VCaP (cell line): ENCODE data around the gene CCDC102B.
"Not testable (repeated sequence)": the region's sequence is repeated elsewhere in the genome, so short reads cannot be mapped to it uniquely, and the experiment has no call there.

Experiments
- H3K27ac ChIP-seq: fragments of 450-650 bp; 2 replicates; pipeline ENCODE4 v1.5.1; 2017
- TF ChIP-seq, protein P1 (sequence below): fragments of 450-650 bp; conservative IDR thresholded peaks from 2 replicates; pipeline ENCODE4 v1.5.1; 2017; ENCODE audit warnings: mild to moderate bottlenecking, moderate library complexity

The CCDC102B gene

DNA sequence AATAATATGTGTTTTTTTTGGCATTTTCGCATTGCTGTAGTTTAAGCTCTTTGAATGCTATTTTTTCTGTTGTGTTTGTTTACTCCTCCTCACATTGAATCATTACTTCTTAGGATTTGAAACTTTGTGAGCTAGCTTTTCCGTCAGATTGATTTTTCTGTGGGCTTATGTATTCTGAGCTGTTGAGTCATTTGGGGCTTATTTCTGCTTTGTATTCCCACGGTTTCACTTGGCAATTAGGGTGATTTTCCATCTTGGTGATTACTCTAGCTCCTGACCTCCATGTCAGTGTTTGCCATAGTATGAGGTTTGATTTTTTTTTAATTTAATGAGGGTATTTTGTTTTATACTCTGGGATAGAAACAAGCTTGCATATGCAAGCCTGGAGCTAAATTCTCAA is 200.0 kb downstream of the CCDC102B start:
- no peak overlapping the region for H3K27ac ChIP-seq
- TF ChIP-seq, protein P1, sequence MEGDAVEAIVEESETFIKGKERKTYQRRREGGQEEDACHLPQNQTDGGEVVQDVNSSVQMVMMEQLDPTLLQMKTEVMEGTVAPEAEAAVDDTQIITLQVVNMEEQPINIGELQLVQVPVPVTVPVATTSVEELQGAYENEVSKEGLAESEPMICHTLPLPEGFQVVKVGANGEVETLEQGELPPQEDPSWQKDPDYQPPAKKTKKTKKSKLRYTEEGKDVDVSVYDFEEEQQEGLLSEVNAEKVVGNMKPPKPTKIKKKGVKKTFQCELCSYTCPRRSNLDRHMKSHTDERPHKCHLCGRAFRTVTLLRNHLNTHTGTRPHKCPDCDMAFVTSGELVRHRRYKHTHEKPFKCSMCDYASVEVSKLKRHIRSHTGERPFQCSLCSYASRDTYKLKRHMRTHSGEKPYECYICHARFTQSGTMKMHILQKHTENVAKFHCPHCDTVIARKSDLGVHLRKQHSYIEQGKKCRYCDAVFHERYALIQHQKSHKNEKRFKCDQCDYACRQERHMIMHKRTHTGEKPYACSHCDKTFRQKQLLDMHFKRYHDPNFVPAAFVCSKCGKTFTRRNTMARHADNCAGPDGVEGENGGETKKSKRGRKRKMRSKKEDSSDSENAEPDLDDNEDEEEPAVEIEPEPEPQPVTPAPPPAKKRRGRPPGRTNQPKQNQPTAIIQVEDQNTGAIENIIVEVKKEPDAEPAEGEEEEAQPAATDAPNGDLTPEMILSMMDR: no peak

DNA sequence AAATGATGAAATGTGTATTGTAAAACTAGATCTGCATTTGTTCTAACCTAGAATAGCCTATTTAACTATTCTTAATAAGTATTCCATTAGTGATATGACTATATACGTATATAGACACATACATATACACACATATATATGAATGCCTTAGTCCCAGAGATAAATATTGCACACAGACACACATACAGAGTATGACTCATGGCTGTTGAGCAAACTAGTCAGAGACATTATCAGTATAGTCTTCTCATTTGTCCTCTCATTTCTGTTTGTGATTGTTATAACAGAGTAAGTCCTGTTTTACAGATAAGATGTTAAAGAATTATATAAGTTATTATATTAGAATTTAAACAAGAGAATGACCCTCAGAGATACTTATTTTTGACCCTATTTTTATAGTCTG is 202.5 kb downstream of the CCDC102B start:
- no peak overlapping the region for H3K27ac ChIP-seq
- TF ChIP-seq, protein P1: no peak

DNA sequence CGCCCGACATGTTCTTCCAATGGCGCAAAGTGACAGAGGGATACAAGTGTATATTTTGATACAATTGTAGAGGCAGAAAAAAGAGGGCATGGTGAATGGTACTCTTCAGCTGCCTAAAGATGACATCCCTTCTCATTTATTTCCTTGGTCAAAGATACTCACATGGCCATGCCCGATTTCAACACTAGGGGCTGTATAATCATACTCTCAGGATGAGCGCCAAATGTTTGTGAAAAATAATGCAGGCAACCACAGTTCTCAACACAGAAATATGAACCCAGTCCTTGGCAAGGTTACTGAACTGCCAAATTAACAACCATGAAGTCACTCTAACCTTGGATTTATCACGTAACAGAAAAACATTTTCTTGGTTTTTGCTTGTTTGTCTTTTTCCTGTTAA is 204.4 kb downstream of the CCDC102B start:
- H3K27ac ChIP-seq: no peak overlapping the region
- TF ChIP-seq, protein P1: no peak; the same call in 1 of the 2 replicates

DNA sequence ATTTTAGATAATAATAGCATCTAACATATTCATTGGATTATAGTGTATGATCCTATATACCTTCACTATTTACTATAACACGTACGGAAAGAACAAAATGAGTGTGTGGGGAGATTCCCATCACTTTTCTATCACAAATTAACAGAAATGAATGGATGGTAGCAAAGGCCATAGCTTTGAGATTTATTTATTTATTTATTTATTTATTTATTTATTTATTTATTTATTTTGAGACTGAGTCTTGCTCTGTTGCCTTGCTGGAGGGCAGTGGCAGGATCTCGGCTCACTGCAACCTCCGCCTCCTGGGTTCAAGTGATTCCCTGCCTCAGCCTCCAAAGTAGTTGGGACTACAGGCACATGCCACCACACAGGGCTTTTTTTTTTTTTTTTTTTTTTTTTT is 208.3 kb downstream of the CCDC102B start:
- not testable (repeated sequence) for H3K27ac ChIP-seq

DNA sequence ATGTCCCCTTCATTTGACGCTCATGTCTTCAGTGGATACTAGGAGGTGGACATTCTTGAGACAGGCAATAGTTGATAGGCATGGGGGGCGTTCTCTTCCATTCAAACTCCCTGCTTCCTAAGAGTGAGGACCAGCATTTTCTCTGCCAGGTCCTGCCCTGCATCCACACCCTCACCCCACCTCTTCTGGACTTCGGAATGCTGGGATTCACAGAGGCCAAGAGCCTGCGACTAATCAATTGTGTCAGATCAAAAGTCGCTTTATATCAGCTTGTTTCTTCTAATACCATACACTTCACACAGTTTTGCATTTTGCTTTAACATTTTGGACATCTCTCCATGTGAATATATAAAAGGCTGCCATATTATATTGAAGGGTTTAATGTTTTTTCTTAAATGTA is 210.7 kb downstream of the CCDC102B start:
- H3K27ac ChIP-seq: no peak overlapping the region
- TF ChIP-seq, protein P1: no peak

DNA sequence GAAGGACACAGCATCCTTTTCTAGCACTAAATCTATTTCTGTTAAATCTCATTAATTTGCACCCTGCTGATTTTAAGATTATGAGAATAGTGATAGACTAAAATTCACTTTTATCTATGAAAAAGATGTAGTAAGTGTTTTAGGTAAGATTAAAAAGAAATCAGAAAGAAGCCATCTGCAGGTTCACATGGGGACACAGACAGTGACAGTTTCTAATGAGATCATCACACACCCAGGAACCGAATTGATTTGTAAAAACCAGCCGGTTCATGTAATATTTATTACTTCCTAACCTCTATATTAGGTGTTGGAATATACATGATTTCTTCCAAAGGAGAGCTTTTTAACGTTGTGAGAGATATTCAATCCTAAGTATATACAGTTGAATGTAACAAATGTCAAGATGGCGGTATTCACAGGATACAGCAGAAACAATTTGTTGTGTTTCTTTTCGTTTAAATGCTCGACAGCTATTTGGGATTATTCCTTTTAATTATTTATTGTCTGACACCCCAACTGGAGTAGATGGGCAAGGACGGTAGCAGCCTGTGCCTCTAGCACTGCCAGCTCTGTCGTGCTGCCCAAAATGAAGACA is 223.4 kb downstream of the CCDC102B start:
- H3K27ac ChIP-seq: no peak overlapping the region
- TF ChIP-seq, protein P1: no peak

DNA sequence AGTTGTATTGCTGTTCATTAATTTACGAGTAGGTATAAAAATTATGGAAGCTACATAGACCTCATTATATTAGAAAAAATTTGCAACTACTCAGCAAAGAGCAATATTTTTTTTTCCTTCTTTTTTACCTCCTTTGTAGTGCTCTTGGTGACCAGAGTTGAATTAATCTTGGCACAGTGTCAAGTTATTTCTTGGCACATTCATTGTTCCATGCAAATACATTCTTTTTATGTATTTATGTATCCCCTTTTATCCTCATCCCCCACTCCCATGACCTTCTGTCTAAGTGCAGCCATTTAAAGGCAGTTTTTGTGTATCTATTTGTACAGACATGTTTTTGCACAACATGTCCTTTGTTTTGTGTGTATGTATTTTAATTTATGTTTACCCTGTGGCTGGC is 224.5 kb downstream of the CCDC102B start:
- TF ChIP-seq, protein P1: no peak
- no peak overlapping the region for H3K27ac ChIP-seq

DNA sequence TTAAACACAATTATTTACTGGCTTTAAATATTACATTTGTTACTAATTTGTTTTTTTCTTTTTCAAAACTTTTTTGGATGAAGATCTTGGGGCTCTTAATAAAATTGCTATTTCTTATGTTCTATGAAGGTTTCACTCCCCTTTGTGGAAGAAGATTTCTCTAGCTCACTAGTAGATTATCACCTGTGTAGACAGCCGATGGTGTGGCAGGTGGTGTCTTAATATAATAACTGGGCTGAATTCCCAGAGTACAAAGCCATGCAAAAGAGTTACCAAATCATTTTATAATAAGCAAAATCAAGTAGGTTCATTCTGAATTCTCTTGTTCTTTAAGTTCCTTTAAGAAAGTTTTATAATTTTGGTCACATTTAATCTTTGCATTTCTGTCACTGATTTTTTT is 233.7 kb downstream of the CCDC102B start:
- TF ChIP-seq, protein P1: no peak
- no peak overlapping the region for H3K27ac ChIP-seq
